Ovary (tissue), 3 donors: ENCODE data around the gene PMVK.

Experiments
- EP300 ChIP-seq: sonication (generic); formaldehyde crosslinking; IDR thresholded peaks from one replicate; pipeline ENCODE4 v1.6.1; 2017; ENCODE audit warnings: antibody characterized with exemption
- POLR2A ChIP-seq: fragments of 450-650 bp; IDR thresholded peaks from one replicate; pipeline ENCODE4 v1.6.1; 2017; ENCODE audit warnings: antibody characterized with exemption, mild to moderate bottlenecking, moderate library complexity
- TF ChIP-seq, protein P1 (sequence below), 3 donors: fragments of 450-650 bp in 2 of 3; fragments of 200-600 bp in 1 of 3; IDR thresholded peaks; one replicate each; pipeline versions ENCODE4 v1.5.1 to v1.8.0; 2016 to 2022; ENCODE audit warnings: antibody characterized with exemption in 3 of 3, mild to moderate bottlenecking in 1 of 3
- donor health status: DM: no; HTN: no; CAD: no.

GRCh38 chr1:154931940-154932487, 4.5 kb downstream of the PMVK start:
- TF ChIP-seq, protein P1, sequence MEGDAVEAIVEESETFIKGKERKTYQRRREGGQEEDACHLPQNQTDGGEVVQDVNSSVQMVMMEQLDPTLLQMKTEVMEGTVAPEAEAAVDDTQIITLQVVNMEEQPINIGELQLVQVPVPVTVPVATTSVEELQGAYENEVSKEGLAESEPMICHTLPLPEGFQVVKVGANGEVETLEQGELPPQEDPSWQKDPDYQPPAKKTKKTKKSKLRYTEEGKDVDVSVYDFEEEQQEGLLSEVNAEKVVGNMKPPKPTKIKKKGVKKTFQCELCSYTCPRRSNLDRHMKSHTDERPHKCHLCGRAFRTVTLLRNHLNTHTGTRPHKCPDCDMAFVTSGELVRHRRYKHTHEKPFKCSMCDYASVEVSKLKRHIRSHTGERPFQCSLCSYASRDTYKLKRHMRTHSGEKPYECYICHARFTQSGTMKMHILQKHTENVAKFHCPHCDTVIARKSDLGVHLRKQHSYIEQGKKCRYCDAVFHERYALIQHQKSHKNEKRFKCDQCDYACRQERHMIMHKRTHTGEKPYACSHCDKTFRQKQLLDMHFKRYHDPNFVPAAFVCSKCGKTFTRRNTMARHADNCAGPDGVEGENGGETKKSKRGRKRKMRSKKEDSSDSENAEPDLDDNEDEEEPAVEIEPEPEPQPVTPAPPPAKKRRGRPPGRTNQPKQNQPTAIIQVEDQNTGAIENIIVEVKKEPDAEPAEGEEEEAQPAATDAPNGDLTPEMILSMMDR (IDR thresholded peaks at IDR 0.05): no peak
- no peak for TF ChIP-seq POLR2A
- TF ChIP-seq EP300: no peak
